Measurements from ENCODE around the gene LTBR.
A peak's percentile ranks its signal among the peaks of the same experiment; 100 is the strongest.

LTBR gene

GRCh38 chr12:6384499-6385436 is 806 bp downstream of the LTBR start:
- DNase-seq, result peak in 1 of 2 experiments; percentile 53

GRCh38 chr12:6386038-6386437 is 2.1 kb downstream of the LTBR start:
- no peak for DNase-seq

DNA sequence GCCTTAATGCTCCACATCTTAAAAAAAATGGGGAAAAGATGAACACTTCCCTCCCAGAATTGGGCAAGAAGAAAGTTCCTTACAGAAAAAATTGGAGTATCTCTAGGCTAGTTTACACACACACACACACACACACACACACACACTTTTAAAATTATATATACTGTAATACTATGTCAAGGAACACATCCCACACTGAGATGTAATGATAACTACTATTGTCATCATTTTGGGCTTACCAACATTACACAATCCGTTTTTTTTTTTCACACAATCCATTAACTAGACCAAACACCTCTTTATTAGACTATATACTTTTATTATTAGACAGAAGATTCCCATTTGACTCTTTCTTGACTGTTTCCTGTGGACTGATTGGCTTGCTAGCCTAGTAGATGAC is 2.5 kb downstream of the LTBR start:
- DNase-seq, result no peak

DNA sequence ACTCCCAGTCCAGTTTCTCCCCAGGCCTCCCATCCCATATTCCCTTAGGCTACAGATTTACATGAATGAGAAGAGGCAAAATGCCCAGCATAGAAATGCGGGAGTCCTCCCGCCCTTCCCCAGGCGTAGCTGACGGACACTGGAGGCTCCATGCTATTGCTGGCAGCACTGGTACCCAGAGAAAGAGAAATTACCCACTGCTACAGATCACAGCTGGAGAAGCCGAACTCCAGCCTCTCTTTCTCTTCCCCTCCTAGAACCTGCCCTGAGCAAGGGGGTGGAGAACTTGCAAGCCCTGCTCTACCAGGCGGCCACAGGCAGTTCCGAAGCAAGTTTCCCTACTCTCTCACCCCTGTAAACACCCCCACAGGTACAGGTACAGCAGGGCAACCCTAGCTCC is 3.6 kb downstream of the LTBR start:
- no peak for DNase-seq

DNA sequence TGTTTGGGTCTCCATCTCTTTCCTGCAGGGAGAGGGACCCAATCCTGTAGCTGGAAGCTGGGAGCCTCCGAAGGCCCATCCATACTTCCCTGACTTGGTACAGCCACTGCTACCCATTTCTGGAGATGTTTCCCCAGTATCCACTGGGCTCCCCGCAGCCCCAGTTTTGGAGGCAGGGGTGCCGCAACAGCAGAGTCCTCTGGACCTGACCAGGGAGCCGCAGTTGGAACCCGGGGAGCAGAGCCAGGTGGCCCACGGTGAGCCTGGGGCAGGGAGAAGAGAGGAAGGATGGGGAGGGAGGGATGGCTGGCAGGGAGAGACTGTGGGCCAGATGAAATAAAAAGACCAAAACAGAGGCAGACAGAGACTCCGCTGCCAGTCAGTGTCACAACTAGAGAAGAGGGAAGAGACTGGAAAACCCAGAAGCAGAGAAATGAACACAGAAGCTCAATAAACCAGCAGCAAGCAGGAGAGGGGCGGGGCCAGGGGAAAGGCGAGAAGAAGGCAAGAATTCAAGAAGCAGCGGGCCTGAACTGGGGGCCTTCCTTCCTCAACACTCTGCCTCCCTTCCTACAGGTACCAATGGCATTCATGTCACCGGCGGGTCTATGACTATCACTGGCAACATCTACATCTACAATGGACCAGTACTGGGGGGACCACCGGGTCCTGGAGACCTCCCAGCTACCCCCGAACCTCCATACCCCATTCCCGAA is 6.3 kb downstream of the LTBR start:
- no peak for DNase-seq

DNA sequence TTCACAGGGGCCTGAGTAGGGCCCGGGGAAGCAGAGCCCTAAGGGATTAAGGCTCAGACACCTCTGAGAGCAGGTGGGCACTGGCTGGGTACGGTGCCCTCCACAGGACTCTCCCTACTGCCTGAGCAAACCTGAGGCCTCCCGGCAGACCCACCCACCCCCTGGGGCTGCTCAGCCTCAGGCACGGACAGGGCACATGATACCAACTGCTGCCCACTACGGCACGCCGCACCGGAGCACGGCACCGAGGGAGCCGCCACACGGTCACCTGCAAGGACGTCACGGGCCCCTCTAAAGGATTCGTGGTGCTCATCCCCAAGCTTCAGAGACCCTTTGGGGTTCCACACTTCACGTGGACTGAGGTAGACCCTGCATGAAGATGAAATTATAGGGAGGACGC is 7.1 kb downstream of the LTBR start:
- DNase-seq, result no peak

GRCh38 chr12:6392504-6392903 is 8.5 kb downstream of the LTBR start:
- DNase-seq, result no peak

GRCh38 chr12:6393109-6393508 is 9.1 kb downstream of the LTBR start:
- DNase-seq, result no peak

DNA sequence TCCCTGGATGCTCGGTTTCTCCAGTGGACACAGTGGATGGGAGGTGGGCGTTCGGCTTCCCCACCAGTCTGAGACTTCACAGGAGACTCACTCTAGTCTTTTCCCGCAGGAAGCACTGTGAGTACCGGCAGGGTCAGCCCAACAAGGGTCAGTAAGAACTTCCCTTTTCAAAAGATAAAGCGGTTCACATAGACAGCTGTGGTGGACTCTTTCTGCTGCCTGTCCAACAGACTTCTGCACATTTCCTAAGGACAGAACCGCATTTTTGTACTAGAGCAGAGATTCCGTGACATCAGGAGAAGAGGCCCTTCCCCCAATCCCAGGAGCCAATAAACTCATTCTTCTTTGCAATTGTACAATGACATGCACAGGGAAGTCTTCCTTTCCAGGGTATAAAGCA is 10.4 kb downstream of the LTBR start:
- DNase-seq, result no peak

DNA sequence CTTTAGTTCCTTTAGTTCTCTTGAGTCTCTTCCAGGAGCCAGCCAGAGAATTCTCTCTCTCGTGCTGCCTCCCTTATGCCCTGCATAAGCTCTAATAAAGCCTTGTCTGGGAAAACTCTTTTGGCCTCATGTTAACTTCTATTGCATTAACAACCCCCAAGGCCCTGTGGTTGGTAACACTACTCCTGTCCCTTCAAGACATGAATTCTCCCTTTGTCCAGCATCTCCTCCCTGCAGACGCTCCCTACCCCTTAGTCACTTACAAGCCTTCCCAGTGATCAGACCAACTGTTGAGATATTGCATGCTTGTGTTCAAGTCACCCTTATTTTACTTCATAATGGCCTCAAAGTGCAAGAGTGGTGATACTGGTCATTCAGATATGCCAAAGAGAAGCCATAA is 12.1 kb downstream of the LTBR start:
- DNase-seq, result no peak

- no peak for DNase-seq
Measured at GRCh38 chr12:6399884-6400644, 16.1 kb downstream of the LTBR start.

DNA sequence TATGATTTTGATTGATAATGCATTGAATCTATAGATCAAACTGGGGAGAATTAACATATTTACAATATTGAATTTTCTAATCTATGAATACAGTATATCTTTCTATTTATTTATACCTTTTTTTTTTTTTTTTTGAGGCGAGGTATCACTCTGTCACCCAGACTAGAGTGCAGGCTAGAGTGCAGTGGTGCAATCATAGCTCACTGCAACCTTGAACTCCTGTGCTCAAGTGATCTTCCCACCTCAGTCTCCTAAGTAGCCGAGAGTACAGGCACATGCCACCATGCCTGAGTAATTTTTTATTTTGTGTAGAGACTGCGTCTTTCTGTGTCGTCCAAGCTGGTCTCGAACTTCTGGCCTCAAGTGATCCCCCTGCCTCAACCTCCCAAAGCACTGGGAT is 20.4 kb downstream of the LTBR start:
- DNase-seq, result no peak

GRCh38 chr12:6405963-6406362 is 22.0 kb downstream of the LTBR start:
- DNase-seq, result no peak

- no peak for DNase-seq
Measured at GRCh38 chr12:6407236-6407954, 23.4 kb downstream of the LTBR start.

DNA sequence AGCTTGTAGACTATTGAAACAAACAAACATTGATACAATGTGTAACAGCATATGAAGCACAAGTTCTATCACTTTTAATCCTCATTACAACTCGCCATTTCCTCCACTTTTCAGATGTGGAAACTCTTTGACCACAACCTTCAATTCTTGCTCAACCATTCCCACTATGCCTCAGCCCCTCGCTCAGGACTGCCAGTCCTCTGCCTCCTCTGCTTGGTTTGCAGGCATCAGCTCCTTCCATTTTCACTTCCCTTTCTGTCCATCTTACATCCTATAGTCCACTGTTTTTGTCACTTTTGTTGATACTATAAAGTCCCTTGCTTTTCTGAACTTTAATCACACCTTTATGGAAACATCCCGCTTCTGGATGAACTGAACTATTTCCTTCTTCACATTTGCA is 32.6 kb downstream of the LTBR start:
- no peak for DNase-seq

DNA sequence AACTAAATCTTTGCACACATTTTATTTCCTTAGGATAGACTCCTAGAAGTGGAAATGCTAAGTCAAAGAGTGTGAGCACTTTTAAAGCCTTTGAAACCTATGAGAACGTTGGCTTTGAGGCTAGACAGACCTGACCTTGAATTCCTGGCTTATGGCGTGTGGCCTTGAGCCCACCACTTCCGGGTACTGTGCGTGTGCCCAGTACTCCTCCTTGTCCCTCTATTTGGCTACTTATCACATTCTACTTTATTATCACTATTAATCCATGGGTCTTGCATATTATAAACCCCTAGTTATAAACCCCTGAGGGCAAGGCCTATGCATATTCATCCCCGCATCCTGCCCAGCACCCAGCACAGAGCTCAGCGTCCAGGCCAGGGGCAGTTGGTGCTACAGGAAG is 34.8 kb downstream of the LTBR start:
- no peak for DNase-seq

DNA sequence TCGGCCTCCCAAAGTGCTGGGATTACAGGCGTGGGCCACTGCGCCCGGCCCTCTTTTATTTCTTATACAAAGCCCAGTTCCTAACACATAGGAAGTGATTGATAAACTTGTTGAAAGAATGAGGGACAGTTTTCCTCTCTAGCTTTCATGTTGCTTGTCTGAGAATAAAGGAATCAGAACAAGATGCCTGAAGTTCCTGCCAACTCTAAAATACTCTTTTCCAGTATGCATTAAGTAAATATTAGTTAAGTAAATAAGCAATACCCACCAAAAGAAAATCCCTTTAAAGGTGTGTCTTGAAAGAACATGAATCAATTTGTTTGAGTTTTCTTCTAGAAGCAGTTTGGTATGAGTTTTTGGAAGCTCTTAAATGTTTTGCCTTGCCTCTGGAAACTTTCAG is 36.4 kb downstream of the LTBR start:
- DNase-seq, result no peak

GRCh38 chr12:6423267-6424007 is 39.5 kb downstream of the LTBR start:
- peak; percentile 78 to 94 for DNase-seq

GRCh38 chr12:6424008-6424347 is 40.0 kb downstream of the LTBR start:
- DNase-seq, result no peak

GRCh38 chr12:6424866-6425265 is 40.9 kb downstream of the LTBR start:
- DNase-seq, result no peak

DNA sequence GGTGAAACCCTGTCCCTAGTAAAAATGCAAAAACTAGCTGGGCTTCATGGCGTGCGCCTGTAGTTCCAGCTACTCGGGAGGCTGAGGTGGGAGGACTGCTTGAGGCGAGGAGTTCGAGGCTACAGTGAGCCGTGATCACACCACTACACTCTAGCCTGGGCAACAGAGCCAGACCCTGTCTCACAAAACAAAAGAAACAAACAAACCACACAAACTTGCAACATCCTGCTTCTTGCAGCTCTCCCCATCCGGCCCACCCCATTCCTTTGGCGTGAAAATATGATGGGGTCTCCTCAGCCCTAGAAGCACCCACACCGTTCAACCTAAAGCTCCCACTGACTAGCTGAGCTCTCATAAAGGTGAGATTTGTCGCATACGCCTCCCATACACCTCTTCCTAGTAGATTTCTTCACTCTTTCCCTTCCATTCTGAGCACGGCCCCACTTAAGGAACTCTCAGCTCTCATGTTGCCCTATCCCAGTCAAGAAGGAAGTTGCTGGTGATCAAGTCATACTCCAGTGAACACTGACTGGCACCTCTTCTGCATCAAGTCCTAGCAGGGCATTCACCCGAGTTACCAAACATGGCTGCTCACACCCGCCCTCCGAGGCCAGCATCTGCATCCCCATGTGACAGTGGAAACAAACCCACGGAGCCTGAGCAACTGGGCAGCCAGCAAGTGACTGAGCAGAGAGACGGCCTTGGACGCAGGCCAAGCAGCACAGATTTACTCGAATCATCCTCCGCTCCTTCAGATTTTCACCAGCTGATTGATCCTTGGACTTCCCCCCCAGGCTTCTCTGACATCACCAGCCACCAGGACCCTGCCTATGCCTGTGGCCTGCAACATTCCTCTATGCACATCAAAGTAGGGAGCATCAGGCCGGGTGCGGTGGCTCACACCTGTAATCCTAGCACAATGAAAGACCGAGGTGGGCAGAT is 41.9 kb downstream of the LTBR start:
- DNase-seq, result no peak
